GM19467 (cell line): ENCODE results near the gene SMARCC2.
"Not testable (repeated sequence)": the region's sequence is repeated elsewhere in the genome, so short reads cannot be mapped to it uniquely, and the experiment has no call there.

ENCODE experiments used
- ATAC-seq: cut with Tn5 transposase; IDR thresholded peaks from one replicate; pipeline ENCODE4 v1.9.1; 2021; ENCODE audit warnings: mild to moderate bottlenecking, moderate library complexity; ENCODE audit not compliant: unreplicated experiment

The SMARCC2 gene

DNA sequence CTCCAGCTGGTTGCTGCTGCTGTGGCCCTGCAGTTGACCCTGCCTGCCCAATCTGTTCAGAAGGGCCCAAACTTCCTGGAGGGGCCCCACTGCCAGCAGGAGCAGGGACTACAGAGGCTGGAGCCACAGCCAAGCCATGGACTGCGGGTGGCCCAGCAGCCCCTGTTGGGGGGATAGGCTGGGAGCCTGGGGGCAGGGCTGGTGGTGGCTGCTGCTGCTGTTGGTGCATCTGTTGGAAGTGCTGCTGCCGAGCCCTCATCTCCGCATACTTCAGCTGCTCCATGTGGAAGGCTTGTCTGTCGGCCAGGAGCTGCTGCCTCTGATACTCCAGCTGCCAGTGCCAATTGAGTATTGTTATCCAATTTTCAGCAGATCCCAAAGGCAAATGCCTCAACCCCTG, 23.9 kb downstream of the SMARCC2 start:
- no peak for ATAC-seq

DNA sequence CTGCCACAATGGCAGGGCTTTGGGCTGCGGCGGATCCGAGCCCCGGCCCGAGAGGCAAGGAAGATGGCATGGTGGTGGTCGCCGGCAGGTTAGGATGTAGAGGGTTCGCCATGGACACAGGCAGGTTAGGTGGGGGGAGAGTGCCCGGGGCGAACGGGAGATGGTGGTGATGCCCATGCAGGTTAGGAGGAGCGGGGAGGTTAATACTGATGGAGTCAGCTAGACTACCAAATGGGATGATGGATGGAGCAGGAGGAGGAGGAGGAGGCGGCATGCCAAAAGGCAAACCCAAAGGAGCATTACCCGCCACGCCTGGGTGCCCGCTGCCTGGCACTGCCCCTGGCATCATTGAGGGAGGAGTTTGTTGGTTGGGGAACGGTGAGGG, 24.9 kb downstream of the SMARCC2 start:
- ATAC-seq: no peak

DNA sequence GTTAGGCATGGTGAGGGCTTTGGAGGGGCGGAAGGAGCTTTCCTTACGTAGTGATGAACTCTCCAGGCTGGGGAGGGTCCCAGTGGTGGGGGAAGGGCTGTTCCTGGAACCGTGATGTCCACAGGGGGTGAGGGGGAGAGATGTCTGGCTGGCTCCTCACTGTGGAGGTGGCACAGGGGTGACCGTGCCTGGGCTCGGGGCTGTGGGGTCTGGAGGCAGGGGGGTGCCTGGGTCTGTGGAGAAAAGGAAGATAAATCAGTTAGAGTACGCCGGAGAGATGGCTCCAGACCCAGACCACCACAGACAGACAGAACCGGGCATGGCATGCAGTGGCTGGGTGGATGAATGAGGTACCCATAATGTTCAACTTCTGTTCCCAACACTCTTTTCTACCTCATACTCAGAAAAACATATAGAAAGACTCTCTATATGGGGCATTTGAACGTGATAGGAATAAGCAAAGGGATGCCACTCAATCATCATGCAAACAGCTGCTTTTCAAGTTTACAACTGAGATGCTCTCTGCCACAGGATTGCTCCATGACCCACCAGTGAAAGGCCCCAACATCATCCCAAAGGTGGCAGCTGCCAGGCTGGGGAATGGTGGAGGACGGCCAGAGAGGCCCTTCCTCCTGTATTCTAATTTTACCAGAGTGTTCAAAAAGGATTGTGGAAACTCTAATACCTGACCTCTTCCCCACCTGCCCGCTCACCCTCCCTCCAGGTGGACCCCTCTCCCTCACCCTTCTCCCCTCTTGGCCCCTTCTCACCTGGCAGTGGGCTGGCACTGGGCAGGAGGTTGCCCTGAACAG, 25.5 kb downstream of the SMARCC2 start:
- no peak for ATAC-seq

DNA sequence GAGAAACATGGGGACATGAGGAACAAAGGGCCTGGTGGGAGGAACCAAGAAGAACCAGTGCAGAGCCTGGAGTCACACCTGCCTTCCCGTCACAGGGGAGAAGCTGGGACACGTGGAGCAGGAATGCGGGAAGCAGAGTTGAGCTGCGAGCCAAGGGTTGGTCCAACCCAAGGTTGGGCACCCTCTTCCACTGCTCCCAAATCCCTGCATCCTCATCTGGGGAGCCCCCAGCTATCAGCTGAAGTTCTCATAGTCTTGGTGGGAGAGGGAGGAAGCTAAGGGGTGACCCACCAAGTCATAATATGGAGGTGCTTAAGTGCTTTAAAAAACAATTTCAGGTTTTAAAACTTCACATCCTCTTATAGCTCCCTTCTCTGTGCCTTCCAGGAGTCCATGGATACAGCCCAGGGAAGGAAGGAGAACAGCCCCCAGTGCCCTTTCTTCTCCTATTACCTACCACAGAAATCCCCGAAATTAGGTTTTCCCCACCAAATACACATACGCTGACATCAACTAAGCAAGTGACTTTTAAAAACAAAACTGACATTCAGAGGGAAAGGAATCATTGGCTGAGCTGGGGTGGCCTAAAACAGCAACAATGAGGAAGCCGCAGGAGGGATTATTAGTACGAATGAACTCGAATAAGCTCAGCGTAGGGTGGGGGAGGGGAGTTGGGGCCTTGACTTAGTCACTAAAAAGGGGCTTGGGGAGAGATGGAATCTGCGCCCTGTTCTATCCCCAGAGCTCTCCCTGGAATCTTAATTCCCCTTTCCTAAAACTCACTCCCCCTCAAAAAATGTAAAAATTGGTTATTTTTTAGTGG, 26.6 kb downstream of the SMARCC2 start:
- no peak for ATAC-seq

DNA sequence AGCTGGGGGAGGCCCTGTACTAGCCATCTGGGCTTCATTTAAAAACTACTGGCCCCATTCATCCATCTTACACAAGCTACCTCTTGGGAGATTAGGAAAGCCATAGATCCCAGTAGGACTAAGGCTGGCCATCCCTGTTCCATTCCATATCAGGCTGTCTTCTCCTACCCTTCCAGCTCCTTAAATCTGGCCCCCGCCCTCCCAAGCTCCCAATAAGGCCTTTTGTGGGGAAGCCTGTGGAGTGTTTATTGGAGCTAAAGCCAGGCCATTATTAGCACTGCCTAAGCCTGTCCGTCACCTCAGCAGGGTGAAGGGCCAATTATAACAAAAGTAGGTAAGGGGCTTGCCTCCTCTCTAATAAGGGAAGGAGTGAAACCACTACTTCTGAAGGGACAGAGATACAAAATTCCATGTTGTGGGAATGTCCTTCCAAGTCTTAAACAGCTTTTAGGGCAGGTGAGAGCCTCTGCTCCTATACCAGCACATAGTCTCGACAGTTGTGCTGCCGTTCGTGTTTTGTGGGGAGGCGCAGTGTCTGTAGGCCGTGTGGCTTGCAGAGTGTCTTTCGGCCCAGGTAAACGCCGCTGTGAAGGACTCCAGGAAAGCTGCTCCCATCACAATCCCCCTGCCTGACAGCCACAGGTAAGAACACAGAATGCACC, 27.5 kb downstream of the SMARCC2 start:
- no peak for ATAC-seq

DNA sequence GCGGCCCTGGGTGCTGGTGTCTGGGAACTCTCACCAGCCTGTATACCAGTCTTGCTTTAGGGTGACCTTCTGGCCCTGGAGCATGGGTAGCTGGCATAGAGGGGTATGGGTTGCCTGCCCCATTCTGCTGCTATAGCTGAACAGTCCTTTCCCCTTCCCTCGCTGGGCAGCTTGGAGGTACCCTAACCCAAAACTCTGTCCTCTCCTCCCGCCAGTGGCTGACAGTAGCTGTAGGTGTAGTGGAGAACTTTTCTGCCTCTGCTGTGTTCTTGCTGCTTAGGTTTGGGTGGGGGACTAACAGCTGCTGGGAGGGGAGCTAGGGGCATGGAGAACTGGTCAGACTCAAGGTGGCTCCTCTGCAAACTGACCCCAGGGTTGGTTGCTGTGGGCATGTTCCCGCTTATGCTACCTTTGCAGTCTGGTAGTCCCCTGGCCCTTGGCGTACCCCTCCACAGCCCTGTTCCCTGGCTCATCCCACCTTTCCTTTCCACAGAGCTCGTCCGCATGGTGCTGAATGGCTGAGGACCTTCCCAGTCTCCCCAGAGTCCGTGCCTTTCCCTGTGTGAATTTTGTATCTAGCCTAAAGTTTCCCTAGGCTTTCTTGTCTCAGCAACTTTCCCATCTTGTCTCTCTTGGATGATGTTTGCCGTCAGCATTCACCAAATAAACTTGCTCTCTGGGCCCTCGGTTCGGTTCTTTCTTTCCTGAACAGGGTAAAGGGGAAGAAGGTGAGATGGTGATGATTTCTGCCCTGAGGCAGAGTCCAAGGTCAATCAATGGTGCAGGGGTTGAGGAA, 28.2 kb downstream of the SMARCC2 start:
- no peak for ATAC-seq

DNA sequence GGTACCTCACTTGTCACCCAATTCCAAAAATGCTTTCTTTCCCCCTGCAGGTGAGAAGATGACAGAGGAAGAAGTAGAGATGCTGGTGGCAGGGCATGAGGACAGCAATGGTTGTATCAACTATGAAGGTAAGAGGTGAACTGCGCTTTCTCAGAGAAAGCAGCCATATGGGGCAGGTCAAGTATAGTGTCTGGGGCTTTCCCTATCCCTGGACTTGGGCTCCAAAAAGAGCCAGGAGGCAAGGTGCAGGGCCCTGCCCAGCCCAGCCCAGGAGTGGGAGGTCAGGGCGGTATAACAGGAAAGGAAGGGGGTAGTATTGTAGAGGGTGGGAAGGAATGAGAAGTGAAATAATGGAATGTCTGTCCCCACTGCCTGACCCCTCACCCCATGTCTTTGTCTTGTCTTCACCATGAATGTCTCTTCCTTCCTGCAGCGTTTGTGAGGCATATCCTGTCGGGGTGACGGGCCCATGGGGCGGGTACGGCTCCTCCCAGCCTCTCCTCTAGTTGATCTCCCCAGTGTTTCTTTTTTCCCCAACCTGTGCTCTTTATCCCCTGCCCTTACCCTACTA, 29.0 kb downstream of the SMARCC2 start:
- no peak for ATAC-seq

DNA sequence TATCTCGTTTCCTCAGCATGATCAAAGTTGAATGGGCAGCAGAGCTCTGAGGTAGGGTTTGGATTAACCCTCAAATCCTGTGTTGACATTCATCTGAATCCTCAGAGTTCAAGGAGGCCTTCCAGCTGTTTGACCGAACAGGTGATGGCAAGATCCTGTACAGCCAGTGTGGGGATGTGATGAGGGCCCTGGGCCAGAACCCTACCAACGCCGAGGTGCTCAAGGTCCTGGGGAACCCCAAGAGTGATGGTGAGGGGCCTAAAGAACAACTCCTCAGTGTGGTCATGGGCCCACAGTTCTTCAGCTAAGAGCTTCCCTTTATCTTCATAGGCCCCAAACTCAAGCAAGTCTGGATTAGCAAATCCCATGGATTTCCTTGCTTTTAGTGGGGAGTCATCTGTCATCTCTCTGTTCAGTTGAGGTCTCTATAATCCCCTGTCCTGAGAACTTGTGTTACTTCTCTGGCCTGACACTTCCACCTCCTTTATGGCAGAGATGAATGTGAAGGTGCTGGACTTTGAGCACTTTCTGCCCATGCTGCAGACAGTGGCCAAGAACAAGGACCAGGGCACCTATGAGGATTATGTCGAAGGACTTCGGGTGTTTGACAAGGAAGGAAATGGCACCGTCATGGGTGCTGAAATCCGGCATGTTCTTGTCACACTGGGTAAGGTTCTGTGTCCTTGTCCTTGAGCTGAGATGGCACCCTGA, 29.6 kb downstream of the SMARCC2 start:
- ATAC-seq: no peak

DNA sequence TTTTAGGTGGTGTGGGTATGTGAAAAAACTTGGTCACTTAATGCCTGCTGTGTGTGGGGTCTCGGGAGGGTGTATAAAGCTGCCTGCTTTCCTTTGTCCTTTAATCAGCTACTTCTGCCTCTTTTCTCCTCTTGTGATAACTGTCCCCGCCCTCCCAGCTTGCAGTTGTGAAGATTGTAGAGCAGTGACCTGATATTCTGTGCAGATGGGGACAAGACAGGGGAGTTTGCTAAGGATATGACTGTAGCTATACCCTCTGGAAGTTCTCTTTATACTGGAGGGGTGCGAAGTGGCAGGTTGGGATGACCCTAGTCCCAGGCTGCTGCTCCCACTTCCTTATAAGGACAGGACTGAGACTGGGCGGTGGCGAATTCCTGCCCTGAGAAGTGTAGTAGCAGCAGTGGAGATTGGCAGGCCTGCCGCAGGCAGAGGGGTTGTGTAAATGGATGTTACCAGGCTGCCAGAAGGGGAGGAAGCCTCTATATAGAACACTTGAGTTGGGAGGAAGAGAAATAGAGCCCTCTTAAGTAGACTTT, 30.3 kb downstream of the SMARCC2 start:
- ATAC-seq: no peak

DNA sequence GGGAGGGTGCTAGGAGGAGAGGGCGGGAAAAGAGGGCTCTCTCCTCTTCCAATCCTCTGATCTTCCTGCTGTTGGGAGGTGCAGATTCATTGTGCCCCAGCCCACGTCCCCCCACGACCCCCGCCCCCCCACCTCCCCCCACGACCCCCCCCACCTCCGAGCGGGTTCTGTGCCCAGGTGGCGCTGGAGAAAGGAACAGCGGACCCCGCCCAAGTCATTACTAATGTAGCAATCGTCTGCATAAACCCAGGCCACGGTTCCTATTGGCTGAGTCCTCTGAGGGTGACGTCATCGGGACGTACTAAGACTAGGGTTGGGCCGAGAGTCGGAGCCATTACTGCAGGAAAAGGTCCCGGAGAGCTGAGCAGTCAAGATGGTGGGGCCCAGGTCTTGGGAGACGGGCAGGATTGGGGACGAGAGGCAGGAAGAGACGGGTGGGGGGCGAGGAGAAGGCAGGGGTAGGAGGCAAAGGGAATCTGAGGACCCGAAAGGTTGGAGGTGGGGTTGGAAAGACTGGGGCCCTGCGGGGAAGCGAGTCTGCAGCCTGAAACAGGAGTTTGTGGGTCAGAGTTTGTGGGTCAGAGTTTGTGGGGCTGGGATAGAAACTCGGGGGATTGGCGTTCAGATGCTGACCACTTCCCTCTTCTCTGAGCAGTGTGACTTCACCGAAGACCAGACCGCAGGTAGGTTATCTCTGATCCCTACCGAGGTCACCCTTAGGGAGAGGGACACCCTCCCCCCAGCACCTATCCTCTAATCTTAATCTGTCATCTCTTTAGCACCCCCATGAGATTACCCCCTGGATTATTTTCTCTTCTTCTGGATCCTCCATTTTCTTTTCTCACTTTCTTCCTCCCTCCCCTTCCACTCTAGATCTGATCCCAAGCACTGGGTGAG, 31.0 kb downstream of the SMARCC2 start, which contains the start of gene MYL6:
Gene MYL6, plus strand, starts transcription at position 331 of the 897 bp plus-strand sequence. Its CDS starts 43 bp downstream, at position 374.
- peak; percentile 71 for ATAC-seq

DNA sequence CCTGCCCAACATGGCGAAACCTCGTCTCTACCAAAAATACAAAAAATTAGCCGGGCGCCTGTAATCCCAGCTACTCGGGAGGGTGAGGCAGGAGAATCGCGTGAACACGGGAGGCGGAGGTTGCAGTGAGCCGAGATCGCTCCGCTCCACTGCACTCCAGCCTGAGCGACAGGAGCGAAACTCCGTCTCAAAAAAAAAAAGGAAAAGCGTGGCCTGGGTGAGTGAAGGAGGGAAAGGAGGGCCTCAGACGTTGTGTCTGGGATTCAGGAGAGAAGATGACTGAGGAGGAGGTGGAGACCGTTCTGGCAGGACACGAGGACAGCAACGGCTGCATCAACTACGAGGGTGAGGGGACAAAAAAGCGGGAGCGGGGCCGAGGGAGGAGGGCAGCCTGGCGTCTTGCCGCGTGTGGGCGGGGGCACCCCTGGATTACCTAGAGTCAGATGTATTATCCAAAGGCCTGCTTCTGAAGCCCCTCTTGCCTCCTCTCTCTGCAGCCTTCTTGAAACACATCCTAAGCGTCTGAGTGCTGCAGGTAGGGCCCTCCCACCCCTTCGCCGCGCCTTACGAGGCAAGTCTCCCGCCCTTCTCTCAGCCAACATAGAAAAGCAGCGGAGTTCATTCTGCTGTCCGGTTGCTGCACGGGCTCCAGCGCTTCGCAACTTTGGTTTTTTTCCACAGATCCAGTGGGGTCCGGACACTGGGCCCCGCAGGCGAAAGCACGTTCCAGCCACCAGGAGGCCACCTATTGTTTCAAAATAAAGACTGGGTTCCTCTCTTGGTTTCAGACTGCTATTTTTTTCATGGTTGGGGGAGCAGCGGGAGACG, 31.9 kb downstream of the SMARCC2 start:
- ATAC-seq: peak; percentile 22

DNA sequence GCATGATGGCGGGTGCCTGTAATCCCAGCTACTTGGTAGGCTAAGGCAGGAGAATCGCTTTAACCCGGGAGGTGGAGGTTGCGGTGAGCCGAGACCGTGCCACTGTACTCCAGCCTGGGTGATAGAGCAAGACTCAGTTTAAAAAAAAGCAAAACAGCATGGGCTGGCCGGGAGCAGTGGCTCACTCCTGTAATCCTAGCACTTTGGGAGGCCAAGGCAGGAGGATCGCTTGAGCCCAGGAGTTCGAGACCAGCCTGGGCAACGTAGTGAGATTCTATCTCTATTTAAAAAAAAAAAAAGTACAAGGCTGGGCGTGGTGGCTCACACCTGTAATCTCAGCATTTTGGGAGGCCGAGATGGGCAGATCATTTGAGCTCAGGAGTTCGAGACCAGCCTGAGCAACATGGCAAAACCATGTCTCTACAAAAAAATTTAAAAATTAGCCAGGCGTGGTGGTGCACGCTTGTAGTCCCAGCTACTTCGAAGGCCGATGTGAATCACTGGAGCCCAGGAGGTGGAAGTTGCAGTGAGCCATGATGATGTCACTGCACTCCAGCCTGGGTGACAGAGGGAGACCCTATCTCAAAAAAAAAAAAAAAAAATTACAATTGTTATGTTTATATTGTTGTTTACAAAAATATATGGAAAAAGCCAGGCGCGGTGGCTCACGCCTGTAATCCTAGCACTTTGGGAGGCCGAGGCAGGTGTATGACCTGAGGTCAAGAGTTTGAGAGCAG, 32.7 kb downstream of the SMARCC2 start:
- ATAC-seq: not testable (repeated sequence)

DNA sequence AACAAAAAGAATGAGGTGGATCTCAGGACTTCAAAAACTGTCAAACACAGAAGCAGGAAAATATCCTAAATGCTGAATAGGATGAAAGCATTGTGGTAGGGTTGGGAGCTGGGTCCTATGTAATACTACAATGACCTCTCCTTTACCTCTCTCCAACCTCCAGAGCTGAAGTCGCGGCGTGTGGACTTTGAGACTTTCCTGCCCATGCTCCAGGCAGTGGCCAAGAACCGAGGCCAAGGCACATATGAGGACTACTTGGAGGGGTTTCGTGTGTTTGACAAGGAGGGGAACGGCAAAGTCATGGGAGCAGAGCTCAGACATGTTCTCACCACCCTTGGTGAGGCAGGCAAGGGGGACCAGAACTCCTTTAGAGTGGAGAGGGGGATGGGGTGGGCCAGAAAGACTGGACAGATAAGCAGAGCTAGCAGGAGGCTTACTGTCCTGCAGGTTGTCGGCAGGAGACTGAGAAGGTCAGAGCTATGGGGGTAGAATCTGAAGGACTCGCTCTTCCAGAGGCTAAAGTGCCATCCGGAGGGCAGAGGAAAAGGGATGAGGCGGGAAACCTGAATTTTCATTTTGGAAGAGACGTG, 33.9 kb downstream of the SMARCC2 start:
- no peak for ATAC-seq

DNA sequence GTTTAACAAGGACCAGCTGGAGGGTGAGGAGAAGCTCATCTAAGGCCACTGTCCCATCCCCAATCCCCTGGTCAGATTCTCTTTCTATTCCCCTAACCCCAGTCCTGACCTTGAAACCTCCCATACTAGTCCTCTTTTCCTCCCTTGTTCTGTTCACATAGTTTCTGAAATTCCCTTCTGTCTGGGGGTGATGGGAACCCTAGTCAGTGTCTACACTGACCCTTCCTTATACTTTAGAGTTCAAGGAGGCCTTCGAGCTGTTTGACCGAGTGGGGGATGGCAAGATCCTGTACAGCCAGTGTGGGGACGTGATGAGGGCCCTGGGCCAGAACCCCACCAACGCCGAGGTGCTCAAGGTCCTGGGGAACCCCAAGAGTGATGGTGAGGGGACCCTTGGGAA, 34.5 kb downstream of the SMARCC2 start:
- no peak for ATAC-seq

DNA sequence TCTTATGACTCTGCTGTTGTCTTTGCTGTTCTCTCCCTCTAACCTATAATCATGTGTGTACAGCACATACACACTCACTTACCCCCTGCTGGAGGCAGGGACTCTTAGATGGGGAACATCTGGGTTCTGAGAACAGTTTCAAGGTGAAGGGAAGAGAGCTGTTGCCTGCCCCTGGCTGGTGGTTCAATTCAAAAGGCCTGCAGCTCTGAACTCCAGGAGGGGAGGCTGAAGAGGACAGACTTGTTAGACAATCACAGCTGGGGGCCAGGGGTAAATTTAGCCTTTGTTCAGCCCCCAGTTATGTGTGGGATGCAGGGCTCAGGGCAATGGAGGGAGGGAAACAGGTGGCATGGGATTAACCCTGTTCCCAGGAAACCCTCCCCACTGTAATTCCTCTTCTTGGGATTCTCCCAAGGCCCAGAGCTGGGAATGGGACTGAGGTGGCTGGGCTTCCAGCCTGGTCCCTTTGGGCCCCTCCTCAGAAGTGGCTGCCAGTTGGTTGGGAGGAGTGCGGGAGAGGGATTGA, 35.0 kb downstream of the SMARCC2 start:
- ATAC-seq: no peak

DNA sequence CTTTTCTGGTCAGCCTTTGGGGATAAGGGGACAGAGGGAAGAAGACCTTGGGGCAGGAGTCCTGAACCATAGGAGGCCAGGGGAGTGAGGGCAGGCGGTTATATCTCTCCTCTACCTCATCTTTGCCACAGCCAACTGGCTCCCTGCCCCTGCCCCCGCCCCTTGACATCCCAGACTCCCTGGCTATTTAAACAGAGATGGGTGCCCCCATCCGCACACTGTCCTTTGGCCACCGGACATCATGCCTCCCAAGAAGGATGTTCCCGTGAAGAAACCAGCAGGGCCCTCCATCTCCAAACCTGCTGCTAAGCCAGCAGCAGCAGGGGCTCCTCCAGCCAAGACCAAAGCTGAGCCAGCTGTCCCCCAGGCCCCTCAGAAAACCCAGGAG, 35.6 kb downstream of the SMARCC2 start:
- no peak for ATAC-seq
